Esophagus (tissue), 2 donors: ENCODE results near the gene KMT2E. TPM values are rescaled to one million over a fixed set of nuclear protein-coding genes. Genes with fewer than 3 reads are reported as not detected.

Experiments used
- H3K27ac ChIP-seq, 2 donors: one replicate each; pipeline ENCODE4 v1.5.1; 2013; ENCODE audit warnings: low read depth in 2 of 2, mild to moderate bottlenecking in 2 of 2, inconsistent platforms in 1 of 2, low read length in 1 of 2, moderate library complexity in 1 of 2
- H3K27me3 ChIP-seq, 2 donors: one replicate each; pipeline ENCODE4 v1.6.1; 2013; ENCODE audit warnings: low read length in 2 of 2, control low read depth in 1 of 2, mild to moderate bottlenecking in 1 of 2; ENCODE audit not compliant: insufficient read depth in 2 of 2, control insufficient read depth in 1 of 2
- H3K36me3 ChIP-seq, 2 donors: one replicate each; pipeline ENCODE4 v1.6.1; 2013; ENCODE audit warnings: low read length in 1 of 2; ENCODE audit not compliant: control insufficient read depth in 2 of 2, insufficient read depth in 2 of 2
- H3K4me1 ChIP-seq, 2 donors: one replicate each; pipeline ENCODE4 v1.6.1; 2013; ENCODE audit warnings: low read length in 1 of 2; ENCODE audit not compliant: control insufficient read depth in 2 of 2, insufficient read depth in 2 of 2
- H3K4me3 ChIP-seq, 2 donors: one replicate each; pipeline ENCODE4 v1.5.1; 2013; ENCODE audit warnings: low read length in 2 of 2, mild to moderate bottlenecking in 2 of 2, low read depth in 1 of 2, moderate library complexity in 1 of 2
- H3K9me3 ChIP-seq, 2 donors: one replicate each; pipeline ENCODE4 v1.6.1; 2013; ENCODE audit warnings: mild to moderate bottlenecking in 2 of 2, low read depth in 1 of 2, low read length in 1 of 2, moderate library complexity in 1 of 2; ENCODE audit not compliant: control insufficient read depth in 2 of 2, insufficient read depth in 1 of 2
- WGBS, 2 donors: extraction: QIAGEN DNeasy Blood & Tissue Kit; methylation state at CpG; one replicate each; pipeline ENCODE4 v1.1.7; 2013; 5-methylcytosine and 5-hydroxymethylcytosine counted together
- polyA plus RNA-seq, 2 donors: library from polyadenylated mRNA; stranded (reverse); fragments of 200-250 nt; gene quantifications; one replicate each; pipeline ENCODE4 v1.2.3, GENCODE V29; 2013
- donor health status: healthy with polysubstance abuse.
- donor health status: Bipolar disorder and iron deficiency.

Gene KMT2E
- polyA plus RNA-seq, 2 donors = 10.8 to 15.0 TPM

- Histone ChIP-seq H3K36me3 (peaks cover 0 to 13% of the 10 kb centered on the region in 2 donors), H3K4me1 (no peaks in the 10 kb centered on the region), H3K27me3 (no peaks in the 10 kb centered on the region), H3K4me3 (no peak overlapping the region), H3K9me3 (no peaks in the 10 kb centered on the region), H3K27ac (no peak overlapping the region)
- 66 to 74% methylated on average over 6 of the region's 6 CpGs for WGBS, 2 donors
Observed at GRCh38 chr7:105141068-105141467, 127.1 kb downstream of the KMT2E start.

GRCh38 chr7:105149827-105150226 is 135.8 kb downstream of the KMT2E start:
- WGBS, 2 donors = 59 to 63% methylated on average over 3 of the region's 3 CpGs
- H3K4me3 ChIP-seq = no peak overlapping the region
- no peaks in the 10 kb centered on the region for H3K27me3 ChIP-seq
- no peaks in the 10 kb centered on the region for H3K36me3 ChIP-seq
- peaks cover 0 to 3% of the 10 kb centered on the region in 2 donors for H3K4me1 ChIP-seq
- H3K9me3 ChIP-seq = no peaks in the 10 kb centered on the region
- no peak overlapping the region for H3K27ac ChIP-seq

- Histone ChIP-seq H3K36me3 (no peaks in the 10 kb centered on the region), H3K9me3 (no peaks in the 10 kb centered on the region), H3K4me1 (peaks cover 0 to 3% of the 10 kb centered on the region in 2 donors), H3K27ac (no peak overlapping the region), H3K27me3 (no peaks in the 10 kb centered on the region), H3K4me3 (no peak overlapping the region)
- WGBS, 2 donors = 86 to 91% methylated on average over 3 of the region's 3 CpGs
Observed at GRCh38 chr7:105151152-105151551, 137.1 kb downstream of the KMT2E start.

- no peak overlapping the region for H3K27ac ChIP-seq
- H3K4me1 ChIP-seq = peaks cover 0 to 3% of the 10 kb centered on the region in 2 donors
- 84 to 90% methylated on average over 6 of the region's 6 CpGs for WGBS, 2 donors
- H3K36me3 ChIP-seq = no peaks in the 10 kb centered on the region
- H3K4me3 ChIP-seq = no peak overlapping the region
- no peaks in the 10 kb centered on the region for H3K27me3 ChIP-seq
- H3K9me3 ChIP-seq = no peaks in the 10 kb centered on the region
Observed at GRCh38 chr7:105153531-105153930, 139.5 kb downstream of the KMT2E start.

- Histone ChIP-seq H3K27me3 (no peaks in the 10 kb centered on the region), H3K9me3 (no peaks in the 10 kb centered on the region), H3K4me1 (peaks cover 0 to 3% of the 10 kb centered on the region in 2 donors), H3K4me3 (no peak overlapping the region), H3K36me3 (no peaks in the 10 kb centered on the region), H3K27ac (no peak overlapping the region)
- 65 to 68% methylated on average over 2 of the region's 2 CpGs for WGBS, 2 donors
Observed at GRCh38 chr7:105154084-105154483, 140.1 kb downstream of the KMT2E start.

GRCh38 chr7:105156731-105157130 is 142.7 kb downstream of the KMT2E start:
- no peak overlapping the region for H3K27ac ChIP-seq
- no peaks in the 10 kb centered on the region for H3K9me3 ChIP-seq
- no peak overlapping the region for H3K4me3 ChIP-seq
- H3K27me3 ChIP-seq = no peaks in the 10 kb centered on the region
- H3K36me3 ChIP-seq = peaks cover 0 to 3% of the 10 kb centered on the region in 2 donors
- no peaks in the 10 kb centered on the region for H3K4me1 ChIP-seq
- 63 to 82% methylated on average over 2 of the region's 2 CpGs for WGBS, 2 donors

- H3K4me1 ChIP-seq = no peaks in the 10 kb centered on the region
- H3K9me3 ChIP-seq = no peaks in the 10 kb centered on the region
- H3K27ac ChIP-seq = no peak overlapping the region
- H3K36me3 ChIP-seq = peaks cover 0 to 3% of the 10 kb centered on the region in 2 donors
- H3K4me3 ChIP-seq = no peak overlapping the region
- WGBS, 2 donors = 90% methylated on average over 3 of the region's 3 CpGs
- H3K27me3 ChIP-seq = no peaks in the 10 kb centered on the region
Observed at GRCh38 chr7:105157278-105157677, 143.3 kb downstream of the KMT2E start.

GRCh38 chr7:105161366-105161765 is 147.4 kb downstream of the KMT2E start:
- peaks cover 0 to 7% of the 10 kb centered on the region in 2 donors for H3K36me3 ChIP-seq
- WGBS, 2 donors = 89 to 90% methylated on average over 1 of the region's 1 CpG
- peaks cover 0 to 2% of the 10 kb centered on the region in 2 donors for H3K9me3 ChIP-seq
- H3K27me3 ChIP-seq = no peaks in the 10 kb centered on the region
- H3K27ac ChIP-seq = no peak overlapping the region
- no peak overlapping the region for H3K4me3 ChIP-seq
- H3K4me1 ChIP-seq = no peaks in the 10 kb centered on the region
